ENCODE data around the gene TMPRSS7.
A peak's percentile ranks its signal among the peaks of the same experiment; 100 is the strongest.
"Not testable (repeated sequence)": the region's sequence is repeated elsewhere in the genome, so short reads cannot be mapped to it uniquely, and the experiment has no call there.

The TMPRSS7 gene

GRCh38 chr3:112059497-112059896 is 25.0 kb downstream of the TMPRSS7 start:
- DNase-seq (ENCODE audit: low read depth in 2 of 2): no peak

GRCh38 chr3:112061152-112061551 is 26.6 kb downstream of the TMPRSS7 start:
- DNase-seq (ENCODE audit: low read depth in 2 of 2): no peak

GRCh38 chr3:112072387-112073060 is 38.0 kb downstream of the TMPRSS7 start:
- not testable (repeated sequence) for DNase-seq (ENCODE audit: low read depth in 2 of 2)

- DNase-seq (ENCODE audit: low read depth in 2 of 2): no peak
These were observed 39.5 kb downstream of the TMPRSS7 start for GRCh38 chr3:112074006-112074405.

GRCh38 chr3:112074616-112075497 is 40.3 kb downstream of the TMPRSS7 start:
- no peak for DNase-seq (ENCODE audit: low read depth in 2 of 2)

- no peak for DNase-seq (ENCODE audit: low read depth in 2 of 2)
These were observed 43.9 kb downstream of the TMPRSS7 start for GRCh38 chr3:112078125-112079083.

GRCh38 chr3:112083239-112083638 is 48.7 kb downstream of the TMPRSS7 start:
- DNase-seq (ENCODE audit: low read depth in 2 of 2): no peak

GRCh38 chr3:112084980-112085705 is 50.6 kb downstream of the TMPRSS7 start:
- no peak for DNase-seq (ENCODE audit: low read depth in 2 of 2)

GRCh38 chr3:112085735-112086075 is 51.2 kb downstream of the TMPRSS7 start:
- DNase-seq (ENCODE audit: low read depth in 2 of 2): no peak

- peak; percentile 11 to 13 for DNase-seq (ENCODE audit: low read depth in 2 of 2)
These were observed 51.7 kb downstream of the TMPRSS7 start, which contains the start of gene C3orf52 for GRCh38 chr3:112086076-112086854. C3orf52 (plus strand) TSS chr3:112086389; CDS start chr3:112086408, 19 bp downstream.

- no peak for DNase-seq (ENCODE audit: low read depth in 2 of 2)
These were observed 52.5 kb downstream of the TMPRSS7 start for GRCh38 chr3:112086875-112087524.

- DNase-seq (ENCODE audit: low read depth in 2 of 2): no peak
These were observed 53.2 kb downstream of the TMPRSS7 start for GRCh38 chr3:112087746-112088145.

- no peak for DNase-seq (ENCODE audit: low read depth in 2 of 2)
These were observed 54.4 kb downstream of the TMPRSS7 start for GRCh38 chr3:112088944-112089343.

GRCh38 chr3:112089956-112090886 is 55.7 kb downstream of the TMPRSS7 start:
- no peak for DNase-seq (ENCODE audit: low read depth in 2 of 2)

- no peak for DNase-seq (ENCODE audit: low read depth in 2 of 2)
These were observed 56.5 kb downstream of the TMPRSS7 start for GRCh38 chr3:112090887-112091586.

GRCh38 chr3:112092496-112093179 is 58.1 kb downstream of the TMPRSS7 start:
- no peak for DNase-seq (ENCODE audit: low read depth in 2 of 2)

- no peak for DNase-seq (ENCODE audit: low read depth in 2 of 2)
These were observed 58.6 kb downstream of the TMPRSS7 start for GRCh38 chr3:112093180-112093522.

- no peak for DNase-seq (ENCODE audit: low read depth in 2 of 2)
These were observed 61.2 kb downstream of the TMPRSS7 start for GRCh38 chr3:112095731-112096130.

Data from activated CD8-positive, alpha-beta memory T cell treated with anti-CD3 and anti-CD28 coated beads for 4 hours (primary cell).